ENCODE data around the gene POP7.

- TF ChIP-seq POLR2A (IDR thresholded peaks at IDR 0.05) = no peak
- TF ChIP-seq, protein P1, sequence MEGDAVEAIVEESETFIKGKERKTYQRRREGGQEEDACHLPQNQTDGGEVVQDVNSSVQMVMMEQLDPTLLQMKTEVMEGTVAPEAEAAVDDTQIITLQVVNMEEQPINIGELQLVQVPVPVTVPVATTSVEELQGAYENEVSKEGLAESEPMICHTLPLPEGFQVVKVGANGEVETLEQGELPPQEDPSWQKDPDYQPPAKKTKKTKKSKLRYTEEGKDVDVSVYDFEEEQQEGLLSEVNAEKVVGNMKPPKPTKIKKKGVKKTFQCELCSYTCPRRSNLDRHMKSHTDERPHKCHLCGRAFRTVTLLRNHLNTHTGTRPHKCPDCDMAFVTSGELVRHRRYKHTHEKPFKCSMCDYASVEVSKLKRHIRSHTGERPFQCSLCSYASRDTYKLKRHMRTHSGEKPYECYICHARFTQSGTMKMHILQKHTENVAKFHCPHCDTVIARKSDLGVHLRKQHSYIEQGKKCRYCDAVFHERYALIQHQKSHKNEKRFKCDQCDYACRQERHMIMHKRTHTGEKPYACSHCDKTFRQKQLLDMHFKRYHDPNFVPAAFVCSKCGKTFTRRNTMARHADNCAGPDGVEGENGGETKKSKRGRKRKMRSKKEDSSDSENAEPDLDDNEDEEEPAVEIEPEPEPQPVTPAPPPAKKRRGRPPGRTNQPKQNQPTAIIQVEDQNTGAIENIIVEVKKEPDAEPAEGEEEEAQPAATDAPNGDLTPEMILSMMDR (IDR thresholded peaks at IDR 0.05) = no peak
These were observed 35.8 kb upstream of the POP7 start for GRCh38 chr7:100670074-100670473.
